ENCODE data around the gene ZNF710. TPM values are rescaled to one million over a fixed set of nuclear protein-coding genes. Genes with fewer than 3 reads are reported as not detected.

Gene ZNF710
- total and polyA plus RNA-seq, 2 donors (not counting 3 experiments of a cell fraction or from before 2014, with no cell fraction given) = 8.9 to 32.4 TPM

- no peaks in the 10 kb centered on the region for H3K9me3 ChIP-seq (replicated peaks; ENCODE audit: control insufficient read depth, insufficient read depth, low read length)
- H4K20me1 ChIP-seq (replicated peaks; ENCODE audit: control insufficient read depth, extremely low read depth, insufficient read depth, low read length) = no peaks in the 10 kb centered on the region
- POLR2A ChIA-PET = interaction anchor here (0.6 kb wide), 1 partner anchor 162 kb away, joined by 5 read pairs; the partner anchor contains the start of gene TTLL13
- no peak overlapping the region for H3K4me3 ChIP-seq (replicated peaks in 1 of 3; ENCODE audit: insufficient read depth in 1 of 3, low read depth in 1 of 3, low read length in 3 of 3)
- H3K9ac ChIP-seq (replicated peaks; ENCODE audit: extremely low read depth, insufficient read depth, low read length) = no peak overlapping the region
- H3K9me1 ChIP-seq (replicated peaks; ENCODE audit: control insufficient read depth, extremely low read depth, insufficient read depth, low read length) = no peaks in the 10 kb centered on the region
- no peaks in the 10 kb centered on the region for H3K79me2 ChIP-seq (ENCODE audit: control insufficient read depth, insufficient read depth, low read length)
- H3K27me3 ChIP-seq (ENCODE audit: control insufficient read depth in 2 of 2, insufficient read depth in 2 of 2, low read length in 2 of 2) = no peaks in the 10 kb centered on the region
- H3K4me2 ChIP-seq (ENCODE audit: insufficient read depth, low read length) = no peak overlapping the region
- TF ChIP-seq CTCF (IDR thresholded peaks at IDR 0.05; ENCODE audit: extremely low read depth in 1 of 2, insufficient read depth in 1 of 2, low read depth in 1 of 2, low read length in 2 of 2) (peak; percentile 83 to 91), GATA2 (IDR thresholded peaks at IDR 0.05; ENCODE audit: insufficient read depth, insufficient read length, low read depth, low read length) (no peak)
- CTCF ChIA-PET = interaction anchor here (0.5 to 5.0 kb wide), 24 partner anchors 9 to 549 kb away, joined by 3 to 38 read pairs (median 6); partner anchors contain the start of genes AP3S2, ARPIN and IDH2
- no peaks in the 10 kb centered on the region for H3K4me1 ChIP-seq (ENCODE audit: control insufficient read depth, extremely low read depth, insufficient read depth, low read length)
- no peak overlapping the region for H3K27ac ChIP-seq (ENCODE audit: insufficient read depth, low read depth, low read length)
- DNase-seq (ENCODE audit: low read depth, low spot score) = peak; percentile 50
- no TSS peak for BruUV-seq (replicated peaks)
- intact Hi-C loops (cut with micrococcal nuclease) = loop anchor here (1.0 kb wide), 4 partner anchors 189 to 347 kb away; no protein-coding TSS in a partner anchor
- dilution Hi-C loops (cut with MboI; ENCODE audit: extremely low pct_ligation_motif_present, low sequenced_read_pairs) = no loop called here
- FAIRE-seq = peak; percentile 78
- no peak overlapping the region for H2AFZ ChIP-seq (ENCODE audit: low read depth, low read length)
- H3K36me3 ChIP-seq (ENCODE audit: control insufficient read depth in 2 of 2, extremely low read depth in 1 of 2, insufficient read depth in 2 of 2, low read length in 2 of 2) = peaks cover 2 to 32% of the 10 kb centered on the region in 2 experiments
These were observed 85.7 kb downstream of the ZNF710 start for GRCh38 chr15:90086868-90087268.

- TF ChIP-seq JUN (IDR thresholded peaks at IDR 0.05; ENCODE audit: borderline replicate concordance, insufficient read depth, insufficient read length, low read depth) (no peak), POLR2AphosphoS5 (IDR thresholded peaks at IDR 0.05; ENCODE audit: insufficient read depth, low read depth, low read length) (no peak), POLR2A (IDR thresholded peaks at IDR 0.05; ENCODE audit: low read depth, low read length) (no peak), CTCF (IDR thresholded peaks at IDR 0.05; ENCODE audit: extremely low read depth in 1 of 2, insufficient read depth in 1 of 2, low read depth in 1 of 2, low read length in 2 of 2) (peak in 1 of 2 donors; percentile 42), MYC (IDR thresholded peaks at IDR 0.05; ENCODE audit: low read depth, low read length) (no peak), GATA2 (IDR thresholded peaks at IDR 0.05; ENCODE audit: insufficient read depth, insufficient read length, low read depth, low read length) (no peak)
- no TSS peak for BruUV-seq (replicated peaks)
- FAIRE-seq (peak; percentile 8), DNase-seq (ENCODE audit: low read depth, low spot score) (peak; percentile 32)
- Histone ChIP-seq H3K4me2 (ENCODE audit: insufficient read depth, low read length) (no peak overlapping the region), H2AFZ (ENCODE audit: low read depth, low read length) (no peak overlapping the region), H3K79me2 (ENCODE audit: control insufficient read depth, insufficient read depth, low read length) (no peaks in the 10 kb centered on the region), H3K9me1 (replicated peaks; ENCODE audit: control insufficient read depth, extremely low read depth, insufficient read depth, low read length) (no peaks in the 10 kb centered on the region), H3K9ac (replicated peaks; ENCODE audit: extremely low read depth, insufficient read depth, low read length) (no peak overlapping the region), H3K27ac (ENCODE audit: insufficient read depth, low read depth, low read length) (no peak overlapping the region), H3K27me3 (ENCODE audit: control insufficient read depth in 2 of 2, insufficient read depth in 2 of 2, low read length in 2 of 2) (no peaks in the 10 kb centered on the region), H4K20me1 (replicated peaks; ENCODE audit: control insufficient read depth, extremely low read depth, insufficient read depth, low read length) (no peaks in the 10 kb centered on the region), H3K9me3 (replicated peaks; ENCODE audit: control insufficient read depth, insufficient read depth, low read length) (no peaks in the 10 kb centered on the region), H3K4me3 (replicated peaks in 1 of 3; ENCODE audit: insufficient read depth in 1 of 3, low read depth in 1 of 3, low read length in 3 of 3) (no peak overlapping the region), H3K4me1 (ENCODE audit: control insufficient read depth, extremely low read depth, insufficient read depth, low read length) (no peaks in the 10 kb centered on the region), H3K36me3 (ENCODE audit: control insufficient read depth in 2 of 2, extremely low read depth in 1 of 2, insufficient read depth in 2 of 2, low read length in 2 of 2) (peaks cover 2 to 32% of the 10 kb centered on the region in 2 experiments)
- POLR2A ChIA-PET = no interaction called here
- dilution Hi-C loops (cut with MboI; ENCODE audit: extremely low pct_ligation_motif_present, low sequenced_read_pairs) = no loop called here
- intact Hi-C loops (cut with micrococcal nuclease) = loop anchor here (1.0 kb wide), 3 partner anchors 189 to 347 kb away; no protein-coding TSS in a partner anchor
- CTCF ChIA-PET = interaction anchor here (0.5 to 5.0 kb wide), 24 partner anchors 10 to 347 kb away, joined by 3 to 38 read pairs (median 6); partner anchors contain the start of genes AP3S2, ARPIN and IDH2
These were observed 86.5 kb downstream of the ZNF710 start for GRCh38 chr15:90087454-90088154.
